HG03575 (cell line): Measurements from ENCODE around the gene HIVEP3.

ENCODE experiments used
- ATAC-seq: cut with Tn5 transposase; IDR thresholded peaks from one replicate; pipeline ENCODE4 v1.9.1; 2021; ENCODE audit not compliant: unreplicated experiment, insufficient number of reproducible peaks, low FRiP score; ENCODE audit errors: extremely low read depth

Gene HIVEP3

DNA sequence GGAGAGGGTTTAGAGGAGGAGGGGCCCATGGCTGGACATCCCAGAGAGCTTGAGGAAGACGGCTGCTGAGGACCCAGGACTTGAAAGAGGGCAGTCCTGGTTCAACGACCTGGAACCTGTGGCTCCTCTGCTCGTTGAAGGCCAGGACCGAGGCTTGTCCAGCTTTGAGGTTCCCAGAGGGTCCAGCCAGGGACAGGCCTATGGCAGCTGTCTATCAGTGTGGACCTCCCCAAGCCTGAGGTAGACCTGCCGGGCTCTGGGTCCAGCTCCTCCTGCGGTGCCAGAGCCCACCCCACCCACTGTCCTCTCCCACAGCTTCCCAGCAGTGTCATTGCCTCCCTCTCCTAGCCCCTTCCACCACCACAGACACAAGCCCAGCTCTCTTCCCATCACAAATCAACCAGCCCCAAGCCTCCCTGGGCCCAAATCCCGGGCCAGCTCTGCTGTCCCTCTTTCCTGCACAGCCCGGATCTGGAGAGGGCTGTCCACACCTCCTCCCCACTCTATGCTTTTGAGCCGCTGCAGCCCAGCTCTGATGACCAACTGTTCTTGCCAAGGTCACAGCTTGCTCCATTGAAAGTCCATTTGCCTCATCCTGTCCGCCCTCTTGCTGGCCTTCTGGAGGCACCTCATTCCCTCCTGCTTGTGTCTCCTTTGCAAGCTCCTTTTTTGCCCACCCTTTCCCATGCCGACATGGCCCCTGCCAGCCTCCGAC lies 385.5 kb downstream of the HIVEP3 start:
- ATAC-seq, result no peak

DNA sequence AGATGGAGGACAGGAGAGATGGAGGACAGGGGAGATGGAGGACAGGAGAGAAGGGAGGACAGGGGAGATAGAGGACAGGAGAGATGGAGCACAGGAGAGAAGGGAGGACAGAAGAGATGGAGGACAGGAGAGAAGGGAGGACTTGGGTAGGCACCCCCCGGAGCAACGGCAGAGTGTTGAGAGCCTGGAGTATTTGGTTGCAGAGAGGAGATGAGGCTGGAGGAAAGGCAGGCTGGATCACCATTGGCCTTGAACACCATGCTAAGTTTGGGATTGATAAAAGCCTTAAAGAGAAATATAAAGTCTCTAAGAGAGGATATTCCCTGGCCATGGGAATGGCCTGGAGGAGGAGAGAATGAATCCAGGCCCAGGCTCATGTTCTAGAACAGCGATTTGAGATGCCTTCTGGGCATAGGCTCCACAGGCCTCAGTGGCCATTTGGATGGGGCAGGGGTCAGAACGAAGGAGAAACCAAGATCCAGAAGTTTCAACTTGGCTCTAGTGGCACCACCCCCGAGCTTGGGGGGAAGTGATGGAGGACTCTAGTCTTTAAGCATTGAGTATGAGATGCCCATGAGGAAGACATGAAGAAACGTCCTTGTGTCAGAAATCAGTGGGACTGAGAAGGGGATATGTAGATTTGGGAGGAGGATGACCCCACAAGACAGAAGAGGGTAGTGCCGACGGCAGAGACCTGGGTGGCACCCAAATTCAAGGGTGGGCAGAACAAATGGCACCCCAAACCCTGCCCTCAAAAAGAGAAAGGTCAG lies 386.3 kb downstream of the HIVEP3 start:
- no peak for ATAC-seq

DNA sequence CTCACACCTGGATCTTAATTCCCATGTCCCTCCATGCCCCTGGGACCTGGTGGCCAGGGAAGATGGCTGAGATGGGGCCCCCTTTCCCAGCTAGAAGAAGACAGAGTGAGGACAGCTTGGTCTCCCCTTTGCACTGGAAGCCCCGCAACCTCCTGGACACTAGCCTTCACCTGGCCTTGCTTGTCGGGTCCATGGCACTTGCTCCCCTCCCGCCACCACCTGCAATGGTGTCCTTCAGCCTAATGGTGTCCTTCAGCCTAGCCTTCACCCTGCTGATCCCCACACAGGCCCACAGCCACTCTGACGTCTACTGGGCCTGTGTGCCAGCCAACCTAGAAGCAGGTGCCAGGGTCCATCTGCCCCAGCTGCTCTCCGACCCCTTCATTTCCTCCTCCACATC lies 388.3 kb downstream of the HIVEP3 start:
- ATAC-seq, result no peak

DNA sequence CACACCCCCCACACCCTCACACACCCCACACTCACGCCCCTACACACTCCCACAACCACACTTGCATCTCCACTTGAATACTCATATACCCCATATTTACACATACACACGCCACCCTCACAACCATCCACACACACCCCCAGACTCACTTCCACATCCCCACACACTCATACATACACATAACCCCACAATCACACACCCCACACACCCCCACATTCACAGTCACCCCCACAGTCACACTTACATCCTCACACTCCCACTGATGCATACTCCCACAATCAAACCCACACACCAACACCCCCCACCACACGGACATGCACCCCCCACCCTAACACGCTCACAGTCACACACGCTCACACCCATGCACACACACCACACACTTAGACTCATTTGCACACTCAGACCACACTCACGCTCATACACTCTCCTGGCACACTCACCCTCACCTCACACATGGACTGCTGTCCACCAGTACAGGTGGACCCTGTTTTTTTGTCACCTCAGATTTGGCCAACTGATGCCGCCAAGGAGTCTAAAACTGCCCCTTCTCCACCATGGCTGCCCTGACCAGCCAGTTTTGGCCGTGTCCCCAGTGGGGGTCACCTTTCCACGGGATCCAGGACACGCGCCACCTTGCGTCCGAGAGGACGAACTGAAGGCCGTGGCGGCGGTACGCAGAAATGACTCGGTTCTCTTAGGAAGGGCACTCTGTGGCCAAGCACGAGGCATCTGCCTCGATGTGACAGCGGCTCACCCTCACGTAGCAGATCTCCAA lies 388.9 kb downstream of the HIVEP3 start:
- ATAC-seq, result no peak

DNA sequence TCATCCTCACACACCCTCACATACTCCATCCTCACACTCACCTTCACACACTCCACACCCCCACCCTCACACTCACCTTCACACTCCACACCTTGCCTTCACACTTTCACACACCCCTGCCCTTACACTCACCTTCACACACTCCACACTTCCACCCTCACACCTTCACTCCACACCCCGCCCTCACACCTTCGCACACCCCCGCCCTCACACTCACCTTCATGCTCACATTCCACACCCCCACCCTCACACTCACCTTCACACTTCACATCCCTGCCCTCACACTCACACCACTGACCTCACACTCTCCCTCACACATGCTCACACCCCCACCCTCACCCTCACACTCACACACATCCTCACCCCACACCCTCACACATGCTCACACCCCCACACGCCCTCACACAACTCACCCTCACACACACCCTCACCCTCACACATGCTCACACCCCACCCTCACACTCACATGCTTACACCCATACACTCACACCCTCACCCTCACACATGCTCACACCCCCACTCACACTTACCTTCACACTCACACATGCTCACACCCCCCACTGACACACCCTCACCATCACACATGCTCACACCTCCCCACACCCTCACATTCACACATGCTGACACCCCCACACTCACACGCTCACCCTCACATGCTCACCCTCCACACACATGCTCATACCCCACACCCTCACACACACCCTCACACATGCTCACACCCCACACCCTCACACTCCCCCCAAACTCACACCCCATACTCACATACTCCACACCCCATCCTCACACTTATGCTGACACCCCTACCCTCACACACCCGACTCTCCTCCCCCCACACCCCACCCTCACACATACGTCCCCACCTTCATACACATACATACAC lies 389.8 kb downstream of the HIVEP3 start:
- ATAC-seq, result no peak

DNA sequence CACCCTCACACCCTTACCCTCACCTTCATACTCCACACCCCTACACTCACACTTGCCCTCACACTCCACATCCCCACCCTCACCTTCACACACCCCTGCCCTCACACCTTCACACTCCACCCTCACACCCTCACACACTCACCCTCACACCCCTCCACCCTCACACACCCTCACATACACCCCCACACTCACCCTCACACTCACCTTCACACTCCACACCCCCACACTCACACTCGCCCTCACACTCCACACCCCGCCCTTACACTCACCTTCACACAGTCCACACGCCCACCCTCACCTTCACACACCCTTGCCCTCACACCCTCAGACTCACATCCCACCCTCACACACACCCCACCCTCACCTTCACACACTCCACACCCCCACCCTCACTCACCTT lies 390.6 kb downstream of the HIVEP3 start:
- ATAC-seq, result no peak

DNA sequence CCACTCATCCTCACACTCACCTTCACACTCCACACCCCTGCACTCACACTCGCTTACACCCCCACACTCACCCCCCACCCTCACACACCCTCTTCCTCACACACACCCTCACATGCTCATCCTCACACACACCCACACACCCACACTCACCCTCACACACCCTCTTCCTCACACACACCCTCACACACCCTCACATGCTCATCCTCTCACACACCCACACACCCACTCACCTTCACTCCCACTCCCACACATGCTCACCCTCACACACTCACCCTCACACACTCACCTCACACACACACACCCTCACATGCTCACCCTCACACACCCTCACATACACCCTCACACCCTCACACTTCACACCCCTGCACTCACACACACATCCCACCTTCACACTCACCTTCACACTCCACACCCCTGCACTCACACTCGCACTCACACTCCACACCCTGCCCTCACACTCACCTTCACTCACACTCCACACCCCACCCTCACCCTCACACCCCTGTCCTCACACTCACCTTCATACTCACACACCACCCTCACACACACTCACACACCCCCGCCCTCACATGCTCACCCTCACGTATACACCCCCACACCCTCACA lies 391.7 kb downstream of the HIVEP3 start:
- ATAC-seq, result no peak

DNA sequence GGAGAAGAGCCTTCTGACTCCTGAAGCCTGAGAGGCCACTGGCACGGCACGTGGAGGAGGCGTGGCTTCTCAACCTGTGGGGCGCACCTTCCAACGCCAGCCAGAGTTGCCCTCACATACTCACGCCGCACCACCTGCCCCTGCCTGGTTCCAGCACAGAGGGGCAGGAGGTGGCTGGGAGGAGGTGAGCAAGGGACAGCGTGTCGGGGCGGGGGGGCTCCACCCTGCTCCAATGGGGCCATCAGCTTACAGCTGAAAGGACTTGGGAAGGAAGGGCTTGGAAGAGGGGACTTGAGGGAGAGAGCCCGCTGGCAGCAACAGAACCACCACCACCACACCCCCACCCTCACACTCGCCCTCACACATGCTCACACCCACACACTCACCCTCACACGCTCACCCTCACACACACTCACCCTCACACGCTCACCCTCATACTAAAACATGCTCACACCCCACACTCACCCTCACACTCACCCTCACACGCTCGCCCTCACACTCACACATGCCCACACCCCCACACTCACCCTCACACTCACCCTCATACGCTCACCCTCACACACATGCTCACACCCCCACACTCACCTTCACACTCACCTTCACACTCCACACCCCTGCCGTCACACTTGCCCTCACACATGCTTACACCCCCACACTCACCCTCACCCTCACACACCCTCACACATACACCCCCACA lies 392.7 kb downstream of the HIVEP3 start:
- no peak for ATAC-seq

DNA sequence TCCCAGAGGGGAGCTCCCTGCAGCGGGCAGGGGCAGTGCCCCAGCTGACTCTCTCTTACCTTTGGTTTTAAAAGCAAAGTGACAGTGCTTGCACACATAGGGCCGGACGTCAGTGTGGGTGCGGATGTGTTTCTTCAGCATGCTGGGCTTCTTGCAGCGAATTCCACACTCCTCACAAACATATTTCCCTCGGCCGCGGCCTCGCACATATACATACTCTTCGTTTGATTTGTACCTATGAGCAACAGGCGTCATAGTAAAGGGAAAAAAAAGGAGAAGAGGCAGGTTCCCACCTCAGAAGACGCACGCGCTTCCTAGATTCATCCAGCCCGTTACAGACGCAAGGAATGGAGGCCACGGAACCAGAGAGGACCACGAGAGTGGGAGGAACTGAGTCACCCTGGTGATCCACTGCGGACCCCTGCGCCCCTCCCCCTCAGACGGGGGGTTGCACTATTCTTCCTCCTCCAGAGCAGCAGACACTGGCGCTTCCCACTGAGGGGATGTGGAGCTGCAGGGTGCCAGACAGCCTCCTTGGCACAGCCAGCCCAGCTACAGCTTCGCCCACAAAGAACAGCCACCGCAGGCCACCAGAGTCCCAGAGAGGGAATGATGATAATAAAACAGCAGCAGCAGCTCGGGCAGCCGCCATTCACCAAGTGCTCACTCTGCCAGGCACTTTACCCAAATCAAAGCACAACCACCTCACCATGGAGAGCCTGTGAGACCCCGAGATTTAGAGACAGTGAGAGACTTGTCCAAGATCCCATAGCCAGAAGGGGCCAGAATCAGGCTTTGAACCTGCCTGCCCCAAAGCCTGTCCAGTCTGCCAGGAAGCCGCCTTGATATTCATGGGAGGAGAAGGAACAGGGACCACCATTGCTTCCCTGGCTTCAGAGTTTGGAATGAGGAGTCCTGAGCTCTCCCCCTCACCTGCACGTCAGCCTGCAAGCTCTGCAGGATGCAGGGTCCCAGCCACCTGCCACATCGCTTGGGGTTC lies 393.7 kb downstream of the HIVEP3 start:
- ATAC-seq, result no peak

DNA sequence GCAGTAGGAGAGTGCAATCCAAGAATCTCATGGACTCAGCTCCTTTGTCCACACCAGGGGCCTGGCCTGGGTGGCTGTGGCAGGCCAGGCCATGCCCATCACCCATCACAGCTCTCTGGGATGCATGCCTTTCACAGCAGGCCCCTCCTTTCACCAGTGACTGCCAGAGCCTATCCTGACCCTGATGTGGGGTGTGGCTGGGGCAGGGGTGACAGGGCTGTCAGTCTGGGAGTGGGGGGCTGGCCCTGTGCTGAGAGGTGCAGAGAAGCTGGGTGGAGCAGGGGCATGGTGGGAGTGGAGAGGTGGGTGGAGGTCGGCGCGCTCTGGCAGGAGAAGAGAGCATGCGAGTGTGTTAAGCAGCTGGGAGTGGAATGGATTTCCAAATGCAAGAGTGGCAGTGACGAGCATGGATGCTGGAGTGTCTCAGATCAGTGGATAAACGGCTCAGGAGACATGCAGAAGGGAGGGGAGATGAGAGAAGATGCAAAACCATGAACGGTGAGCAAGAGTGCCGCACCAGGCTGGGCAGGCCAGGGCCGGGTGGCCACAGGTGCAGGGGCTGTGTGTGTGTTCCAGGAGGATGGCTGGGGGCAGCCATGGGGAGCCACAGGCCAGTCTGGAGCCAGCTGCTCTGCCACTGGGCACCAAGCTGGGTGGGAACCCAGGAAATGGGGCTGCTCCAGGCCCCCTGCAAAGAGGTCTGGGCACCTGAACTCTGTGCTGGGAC lies 394.6 kb downstream of the HIVEP3 start:
- no peak for ATAC-seq

DNA sequence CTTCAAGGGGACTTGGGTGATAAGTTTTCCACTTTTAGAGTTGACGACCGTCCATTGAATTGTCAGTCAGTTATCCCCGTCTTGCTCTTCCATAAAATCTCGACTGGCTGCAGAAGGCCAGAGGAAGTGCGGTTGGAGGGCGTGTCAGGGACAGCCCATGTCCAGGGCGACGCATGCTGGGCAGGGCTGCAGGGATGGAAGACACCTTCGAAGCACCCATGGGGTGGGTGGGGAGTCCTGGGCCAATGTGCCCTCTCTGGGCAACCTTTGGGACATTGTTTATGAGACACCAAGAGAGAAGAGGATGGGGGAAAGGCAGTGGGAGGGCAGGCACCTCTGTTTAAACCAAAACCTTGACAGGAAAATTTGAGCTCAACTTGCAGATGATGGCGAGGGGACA lies 395.7 kb downstream of the HIVEP3 start:
- ATAC-seq, result no peak

DNA sequence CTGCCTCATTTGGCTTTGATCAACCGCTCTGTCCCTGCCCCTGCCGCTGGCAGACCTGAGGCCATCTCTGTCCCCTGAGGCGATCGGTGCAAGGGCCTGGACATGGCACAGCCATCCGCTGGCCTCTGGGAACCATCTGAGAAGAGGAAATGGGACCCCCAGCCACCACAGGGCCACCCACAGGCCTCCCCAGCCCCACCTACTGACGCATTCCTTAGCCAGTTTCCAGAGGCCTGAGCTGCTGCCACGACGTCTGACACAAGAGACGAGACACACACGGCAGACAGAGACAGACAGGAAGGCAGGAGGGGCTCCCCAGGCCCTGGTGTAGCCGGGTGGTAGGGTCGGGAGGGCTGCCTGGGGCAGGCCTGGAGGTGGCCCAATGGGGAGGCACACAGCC lies 397.0 kb downstream of the HIVEP3 start:
- ATAC-seq, result no peak

DNA sequence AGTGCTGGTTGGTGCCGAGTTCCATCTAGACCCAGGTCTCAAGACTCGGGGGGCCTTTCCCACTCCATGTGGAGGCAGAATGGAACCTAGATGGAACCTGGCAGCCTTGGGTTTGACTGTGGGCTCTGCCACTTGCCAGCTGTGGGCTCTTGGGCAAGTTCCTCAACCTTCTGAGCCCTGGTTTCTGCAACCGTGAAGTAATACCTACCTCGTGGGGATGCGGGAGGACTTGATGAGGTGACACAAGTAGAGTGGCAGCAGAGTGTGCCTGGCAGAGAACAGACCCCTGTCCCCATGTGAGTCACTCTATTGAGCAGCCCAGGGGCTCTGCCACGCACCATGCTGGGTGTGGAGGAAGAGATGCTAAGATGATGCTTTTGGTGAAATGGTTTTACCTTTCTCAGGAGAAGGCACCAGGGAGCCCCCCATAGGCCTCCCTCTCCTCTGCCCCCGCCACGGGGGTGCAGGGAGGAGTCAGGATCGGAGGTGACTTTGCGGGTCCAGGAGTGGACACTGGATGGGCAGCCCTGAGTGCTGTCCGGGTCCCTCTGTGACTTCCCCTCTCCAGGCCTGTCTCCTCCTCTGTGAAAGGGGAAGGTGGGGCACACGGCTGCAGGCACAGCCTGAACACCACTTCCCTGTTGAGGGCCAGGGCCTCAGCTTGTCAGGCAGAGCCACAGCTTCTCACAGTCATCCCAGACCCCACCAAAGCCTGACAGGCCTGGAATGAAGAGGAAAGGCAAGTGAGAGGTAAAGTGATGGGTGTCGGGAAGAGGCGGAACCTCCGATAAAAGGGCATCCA lies 397.6 kb downstream of the HIVEP3 start:
- no peak for ATAC-seq

DNA sequence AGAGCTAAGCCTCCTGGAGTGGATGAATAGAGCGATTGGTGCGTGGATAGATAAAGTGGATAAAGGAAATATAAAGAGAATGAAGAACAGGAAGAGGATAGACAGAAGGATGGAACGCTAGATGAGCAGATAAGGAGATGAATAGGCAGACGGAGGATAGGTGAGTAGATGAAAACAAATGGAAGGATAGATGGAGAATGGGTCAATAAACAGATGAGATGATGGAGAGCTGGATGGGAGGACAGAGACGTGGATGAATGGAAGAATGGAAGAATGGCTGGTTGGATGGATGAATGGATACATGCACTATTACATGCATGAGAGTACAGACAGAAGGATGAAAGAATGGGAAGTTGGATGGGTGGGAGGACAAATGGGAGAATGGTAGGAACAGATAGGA lies 399.1 kb downstream of the HIVEP3 start:
- no peak for ATAC-seq

DNA sequence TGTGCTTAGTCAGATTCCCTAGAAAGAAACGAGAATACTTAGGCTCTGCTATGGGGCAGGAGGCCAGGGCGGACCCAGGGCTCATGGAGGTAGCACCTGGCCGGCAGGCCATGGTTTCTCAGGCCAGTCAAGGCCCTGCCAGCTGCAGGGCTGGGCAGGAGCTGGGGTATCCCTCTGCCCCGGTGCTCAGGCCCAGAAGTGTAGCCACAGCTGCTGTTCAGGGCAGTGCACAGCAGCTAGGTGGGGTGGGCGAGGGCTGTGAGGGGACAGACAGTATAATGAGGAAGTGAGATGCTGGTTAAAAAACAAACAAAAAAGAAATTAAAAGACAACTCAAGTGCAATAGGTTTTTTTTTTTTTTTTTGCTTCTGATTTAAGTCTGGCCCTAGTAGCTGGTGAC lies 400.3 kb downstream of the HIVEP3 start:
- ATAC-seq, result no peak

DNA sequence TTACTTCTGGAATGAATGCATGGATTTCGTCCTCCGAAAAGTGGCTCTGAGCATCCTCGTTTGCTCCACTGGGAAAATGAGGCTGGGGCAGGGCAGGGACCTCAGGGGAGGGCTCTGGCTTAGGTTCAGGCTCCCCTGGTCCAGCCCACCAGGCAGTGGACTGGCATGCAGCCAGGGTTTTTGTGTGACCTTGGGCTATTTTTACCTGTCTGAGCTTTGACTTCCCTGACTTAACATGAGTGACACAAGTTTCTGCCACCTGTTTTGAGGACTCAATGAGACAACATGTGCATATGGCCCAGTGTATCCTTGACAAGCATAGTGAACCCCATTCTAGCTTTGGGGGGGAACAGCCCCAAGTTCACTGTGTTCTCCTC lies 401.7 kb downstream of the HIVEP3 start:
- no peak for ATAC-seq
